ENCODE results near the gene MOGAT2. TPM values are rescaled to one million over a fixed set of nuclear protein-coding genes. Genes with fewer than 3 reads are reported as not detected.

The MOGAT2 gene
- total RNA-seq, 1 experiment from 2014 or later = 0.39 TPM

GRCh38 chr11:75773595-75774353 is 56.1 kb downstream of the MOGAT2 start:
- BruUV-seq (replicated peaks) = no TSS peak
- POLR2A ChIA-PET = no interaction called here
- Histone ChIP-seq H3K9me3 (no peaks in the 10 kb centered on the region), H3K27me3 (replicated peaks; ENCODE audit: control insufficient read depth, insufficient read depth, low read length) (no peaks in the 10 kb centered on the region), H3K36me3 (ENCODE audit: control insufficient read depth, insufficient read depth, low read length) (peaks cover 10% of the 10 kb centered on the region), H3K4me3 (ENCODE audit: low read depth, low read length) (no peak overlapping the region), H3K4me1 (peaks cover 7% of the 10 kb centered on the region; the same call in 1 of the 2 replicates)
- Mint-ChIP-seq H3K4me1 (ENCODE audit: low read depth, unreplicated experiment) (peaks cover 38% of the 10 kb centered on the region), H3K27ac (ENCODE audit: unreplicated experiment) (no peak overlapping the region), H3K36me3 (ENCODE audit: insufficient read depth, unreplicated experiment) (no peaks in the 10 kb centered on the region), H3K4me3 (ENCODE audit: unreplicated experiment) (no peak overlapping the region), H3K27me3 (ENCODE audit: insufficient read depth, unreplicated experiment) (no peaks in the 10 kb centered on the region), H3K9me3 (ENCODE audit: unreplicated experiment) (no peaks in the 10 kb centered on the region)
- intact Hi-C loops (cut with micrococcal nuclease; ENCODE audit: unreplicated experiment) = no loop called here
- CTCF ChIA-PET = interaction anchor here (1.1 kb wide), 1 partner anchor 54 kb away, joined by 3 read pairs; no protein-coding TSS in a partner anchor
- no peak for TF ChIP-seq CTCF (IDR thresholded peaks at IDR 0.05; ENCODE audit: insufficient read depth in 1 of 2, low read depth in 1 of 2, low read length in 1 of 2, severe bottlenecking in 1 of 2, unreplicated experiment in 1 of 2)
- DNase-seq = no peak

- Mint-ChIP-seq H3K27me3 (ENCODE audit: insufficient read depth, unreplicated experiment) (no peaks in the 10 kb centered on the region), H3K27ac (ENCODE audit: unreplicated experiment) (no peak overlapping the region), H3K4me3 (ENCODE audit: unreplicated experiment) (no peak overlapping the region), H3K36me3 (ENCODE audit: insufficient read depth, unreplicated experiment) (no peaks in the 10 kb centered on the region), H3K9me3 (ENCODE audit: unreplicated experiment) (no peaks in the 10 kb centered on the region), H3K4me1 (ENCODE audit: low read depth, unreplicated experiment) (peaks cover 34% of the 10 kb centered on the region)
- H3K27me3 ChIP-seq (replicated peaks; ENCODE audit: control insufficient read depth, insufficient read depth, low read length) = no peaks in the 10 kb centered on the region
- no peaks in the 10 kb centered on the region for H3K4me1 ChIP-seq
- no TSS peak for BruUV-seq (replicated peaks)
- peaks cover 10% of the 10 kb centered on the region for H3K36me3 ChIP-seq (ENCODE audit: control insufficient read depth, insufficient read depth, low read length)
- no peak for TF ChIP-seq CTCF (IDR thresholded peaks at IDR 0.05; ENCODE audit: insufficient read depth in 1 of 2, low read depth in 1 of 2, low read length in 1 of 2, severe bottlenecking in 1 of 2, unreplicated experiment in 1 of 2)
- H3K4me3 ChIP-seq (ENCODE audit: low read depth, low read length) = no peak overlapping the region
- DNase-seq = no peak
- ChIA-PET POLR2A (no interaction called here), CTCF (interaction anchor here (1.7 kb wide), 1 partner anchor 11 kb away, joined by 7 read pairs; no protein-coding TSS in a partner anchor)
- intact Hi-C loops (cut with micrococcal nuclease; ENCODE audit: unreplicated experiment) = no loop called here
- no peaks in the 10 kb centered on the region for H3K9me3 ChIP-seq
Observed at GRCh38 chr11:75775056-75775455, 57.4 kb downstream of the MOGAT2 start.

GRCh38 chr11:75776546-75776945 is 58.9 kb downstream of the MOGAT2 start:
- Histone ChIP-seq H3K4me1 (peaks cover 11% of the 10 kb centered on the region), H3K9me3 (no peaks in the 10 kb centered on the region), H3K4me3 (ENCODE audit: low read depth, low read length) (no peak overlapping the region), H3K36me3 (ENCODE audit: control insufficient read depth, insufficient read depth, low read length) (peaks cover 11% of the 10 kb centered on the region), H3K27me3 (replicated peaks; ENCODE audit: control insufficient read depth, insufficient read depth, low read length) (no peaks in the 10 kb centered on the region)
- no peak overlapping the region for H3K27ac Mint-ChIP-seq (ENCODE audit: unreplicated experiment)
- H3K9me3 Mint-ChIP-seq (ENCODE audit: unreplicated experiment) = no peaks in the 10 kb centered on the region
- no peaks in the 10 kb centered on the region for H3K27me3 Mint-ChIP-seq (ENCODE audit: insufficient read depth, unreplicated experiment)
- TF ChIP-seq CTCF (IDR thresholded peaks at IDR 0.05; ENCODE audit: insufficient read depth in 1 of 2, low read depth in 1 of 2, low read length in 1 of 2, severe bottlenecking in 1 of 2, unreplicated experiment in 1 of 2) = no peak
- intact Hi-C loops (cut with micrococcal nuclease; ENCODE audit: unreplicated experiment) = no loop called here
- peaks cover 19% of the 10 kb centered on the region for H3K4me1 Mint-ChIP-seq (ENCODE audit: low read depth, unreplicated experiment)
- no peak for DNase-seq
- no peaks in the 10 kb centered on the region for H3K36me3 Mint-ChIP-seq (ENCODE audit: insufficient read depth, unreplicated experiment)
- ChIA-PET CTCF (interaction anchor here (1.4 kb wide), 1 partner anchor 10 kb away, joined by 3 read pairs; no protein-coding TSS in a partner anchor), POLR2A (no interaction called here)
- no peak overlapping the region for H3K4me3 Mint-ChIP-seq (ENCODE audit: unreplicated experiment)
- BruUV-seq (replicated peaks) = no TSS peak
